ENCODE measurements around the gene GPR61.

Gene GPR61

DNA sequence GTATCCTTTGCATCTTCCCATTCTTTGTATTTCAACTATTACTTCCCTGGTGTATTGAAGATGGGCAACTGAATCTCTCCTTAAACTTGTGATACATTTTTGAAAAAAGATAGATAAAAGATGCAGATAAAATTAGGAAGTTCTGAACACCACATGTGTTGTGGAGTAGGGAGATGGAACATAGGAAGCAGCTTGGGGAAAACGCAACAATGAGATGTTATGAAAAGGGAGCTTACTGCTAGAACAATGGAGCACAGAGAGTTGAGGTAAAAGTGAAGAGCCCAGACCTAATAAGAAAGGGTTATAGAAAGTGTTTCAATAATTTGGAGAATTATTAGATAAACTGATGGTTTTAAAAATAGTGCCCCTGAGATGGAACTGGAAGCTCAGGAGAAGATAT lies 29.7 kb downstream of the GPR61 start:
- H3K9me3 ChIP-seq = no peaks in the 10 kb centered on the region
- no peaks in the 10 kb centered on the region for H3K36me3 ChIP-seq
- H3K4me1 ChIP-seq = no peaks in the 10 kb centered on the region; the same call in 1 of the 2 replicates
- DNase-seq = no peak
- TF ChIP-seq CTCF (IDR thresholded peaks at IDR 0.05; ENCODE audit: low read depth, low read length) = no peak
- no peak overlapping the region for H3K4me3 ChIP-seq (ENCODE audit: low read depth, low read length)
- H3K27me3 ChIP-seq = no peaks in the 10 kb centered on the region

GRCh38 chr1:109570414-109570813 lies 30.7 kb downstream of the GPR61 start:
- no peak for DNase-seq
- TF ChIP-seq CTCF (IDR thresholded peaks at IDR 0.05; ENCODE audit: low read depth, low read length) = no peak
- no peaks in the 10 kb centered on the region; the same call in 1 of the 2 replicates for H3K36me3 ChIP-seq
- H3K9me3 ChIP-seq = no peaks in the 10 kb centered on the region
- no peak overlapping the region for H3K4me3 ChIP-seq (ENCODE audit: low read depth, low read length)
- no peaks in the 10 kb centered on the region; the same call in 1 of the 2 replicates for H3K4me1 ChIP-seq
- no peaks in the 10 kb centered on the region for H3K27me3 ChIP-seq

GRCh38 chr1:109573785-109574184 lies 34.1 kb downstream of the GPR61 start:
- Histone ChIP-seq H3K4me1 (no peaks in the 10 kb centered on the region), H3K27me3 (no peaks in the 10 kb centered on the region), H3K36me3 (peaks cover 21% of the 10 kb centered on the region), H3K4me3 (ENCODE audit: low read depth, low read length) (no peak overlapping the region), H3K9me3 (no peaks in the 10 kb centered on the region)
- TF ChIP-seq CTCF (IDR thresholded peaks at IDR 0.05; ENCODE audit: low read depth, low read length) = no peak
- no peak for DNase-seq

DNA sequence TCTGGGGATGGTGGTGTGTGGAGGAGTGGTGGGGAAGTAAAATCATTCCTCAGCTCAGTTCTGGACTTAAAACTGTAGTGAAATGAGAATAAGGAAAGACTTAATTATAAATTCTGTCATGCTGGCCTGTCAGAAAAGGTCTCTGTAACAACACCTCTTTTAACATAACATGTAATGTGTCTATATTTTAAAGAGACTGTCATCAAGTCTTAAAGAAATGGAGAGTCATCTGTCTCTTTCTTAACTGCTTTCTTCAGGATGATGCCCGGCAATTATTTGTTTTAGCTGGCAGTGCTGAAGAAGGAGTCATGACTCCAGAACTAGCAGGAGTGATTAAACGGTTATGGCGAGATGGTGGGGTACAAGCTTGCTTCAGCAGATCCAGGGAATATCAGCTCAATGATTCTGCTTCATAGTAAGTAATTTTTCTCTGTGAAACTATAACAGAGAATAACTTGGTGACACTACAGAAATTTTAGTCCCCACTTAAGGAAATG lies 39.3 kb downstream of the GPR61 start:
- Histone ChIP-seq H3K36me3 (peaks cover 56% of the 10 kb centered on the region), H3K9me3 (no peaks in the 10 kb centered on the region), H3K4me1 (no peaks in the 10 kb centered on the region), H3K4me3 (ENCODE audit: low read depth, low read length) (no peak overlapping the region), H3K27me3 (no peaks in the 10 kb centered on the region)
- no peak for TF ChIP-seq CTCF (IDR thresholded peaks at IDR 0.05; ENCODE audit: low read depth, low read length)
- DNase-seq = no peak

DNA sequence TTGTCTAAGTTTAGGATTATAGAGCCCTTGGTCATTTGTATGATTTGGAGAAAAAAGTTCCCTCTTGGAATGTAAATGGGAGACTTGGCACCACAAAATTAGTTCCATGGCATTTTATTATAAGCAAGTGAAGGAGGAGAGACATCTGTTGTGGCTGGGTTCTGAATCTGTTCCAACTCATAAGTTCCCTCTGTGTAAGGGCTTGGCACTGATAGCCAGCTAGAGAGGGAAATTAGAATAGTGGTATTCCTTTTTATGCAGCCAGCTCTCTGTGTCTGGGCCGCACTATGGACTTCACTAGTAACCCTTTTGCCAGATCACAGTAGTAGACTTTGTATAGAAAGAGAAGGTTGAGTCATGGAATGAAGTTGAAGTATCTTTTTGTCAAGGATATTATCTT lies 39.8 kb downstream of the GPR61 start:
- no peak for TF ChIP-seq CTCF (IDR thresholded peaks at IDR 0.05; ENCODE audit: low read depth, low read length)
- Histone ChIP-seq H3K27me3 (no peaks in the 10 kb centered on the region), H3K4me1 (no peaks in the 10 kb centered on the region), H3K9me3 (no peaks in the 10 kb centered on the region), H3K4me3 (ENCODE audit: low read depth, low read length) (no peak overlapping the region), H3K36me3 (peaks cover 61% of the 10 kb centered on the region)
- DNase-seq = no peak

- no peaks in the 10 kb centered on the region for H3K9me3 ChIP-seq
- no peak for DNase-seq
- no peak overlapping the region for H3K4me3 ChIP-seq (ENCODE audit: low read depth, low read length)
- peaks cover 66% of the 10 kb centered on the region for H3K36me3 ChIP-seq
- no peaks in the 10 kb centered on the region for H3K4me1 ChIP-seq
- no peaks in the 10 kb centered on the region for H3K27me3 ChIP-seq
- no peak for TF ChIP-seq CTCF (IDR thresholded peaks at IDR 0.05; ENCODE audit: low read depth, low read length)
Measured at GRCh38 chr1:109582021-109582420, 42.3 kb downstream of the GPR61 start.
